WI38 (cell line): Measurements from ENCODE around the gene CCT7.

Source experiments
- H3K4me3 ChIP-seq: 2 replicates; pipeline ENCODE4 v1.5.1; 2011; ENCODE audit warnings: low read depth, mild to moderate bottlenecking, control low read depth, low read length
- TF ChIP-seq, protein P1 (sequence below): IDR thresholded peaks from 2 replicates; pipeline ENCODE4 v1.5.1; 2012; ENCODE audit warnings: low read depth, mild to moderate bottlenecking, control low read depth, low read length

Gene CCT7

DNA sequence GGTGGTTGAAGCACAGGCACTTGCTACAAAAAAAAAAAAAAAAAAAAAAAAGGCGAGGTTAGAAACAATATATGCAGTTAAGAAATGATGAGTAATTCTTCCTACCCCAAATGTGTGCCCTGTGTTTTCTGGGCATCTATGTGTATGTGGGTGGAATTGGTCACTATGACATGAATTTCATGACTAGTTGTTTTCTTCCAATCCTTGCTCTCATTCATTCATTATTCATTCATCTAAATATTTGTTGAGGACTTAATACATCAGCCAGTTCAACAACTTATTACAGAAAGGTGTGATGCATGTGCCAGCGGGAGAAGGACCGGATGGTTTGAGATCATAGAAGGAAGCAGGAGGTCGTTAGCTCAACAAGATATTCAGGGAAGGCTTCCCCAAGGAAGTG lies 67.5 kb downstream of the CCT7 start:
- H3K4me3 ChIP-seq: no peak overlapping the region
- TF ChIP-seq, protein P1, sequence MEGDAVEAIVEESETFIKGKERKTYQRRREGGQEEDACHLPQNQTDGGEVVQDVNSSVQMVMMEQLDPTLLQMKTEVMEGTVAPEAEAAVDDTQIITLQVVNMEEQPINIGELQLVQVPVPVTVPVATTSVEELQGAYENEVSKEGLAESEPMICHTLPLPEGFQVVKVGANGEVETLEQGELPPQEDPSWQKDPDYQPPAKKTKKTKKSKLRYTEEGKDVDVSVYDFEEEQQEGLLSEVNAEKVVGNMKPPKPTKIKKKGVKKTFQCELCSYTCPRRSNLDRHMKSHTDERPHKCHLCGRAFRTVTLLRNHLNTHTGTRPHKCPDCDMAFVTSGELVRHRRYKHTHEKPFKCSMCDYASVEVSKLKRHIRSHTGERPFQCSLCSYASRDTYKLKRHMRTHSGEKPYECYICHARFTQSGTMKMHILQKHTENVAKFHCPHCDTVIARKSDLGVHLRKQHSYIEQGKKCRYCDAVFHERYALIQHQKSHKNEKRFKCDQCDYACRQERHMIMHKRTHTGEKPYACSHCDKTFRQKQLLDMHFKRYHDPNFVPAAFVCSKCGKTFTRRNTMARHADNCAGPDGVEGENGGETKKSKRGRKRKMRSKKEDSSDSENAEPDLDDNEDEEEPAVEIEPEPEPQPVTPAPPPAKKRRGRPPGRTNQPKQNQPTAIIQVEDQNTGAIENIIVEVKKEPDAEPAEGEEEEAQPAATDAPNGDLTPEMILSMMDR: no peak
